KMS-11 (cell line): ENCODE measurements around the gene TARBP2.

Source experiments
- H2AFZ ChIP-seq: fragments of 200-600 bp; sonication (generic); 2 replicates; pipeline ENCODE4 v1.6.1; 2016; ENCODE audit warnings: antibody characterized with exemption, mixed run types, low read depth
- H3K27ac ChIP-seq: fragments of 200-600 bp; sonication (generic); 2 replicates; pipeline ENCODE4 v1.6.1; 2016; ENCODE audit warnings: mild to moderate bottlenecking, mixed run types
- H3K27me3 ChIP-seq: fragments of 200-600 bp; sonication (generic); 2 replicates; pipeline ENCODE4 v1.6.1; 2017; ENCODE audit warnings: mild to moderate bottlenecking, low read depth, mixed run types, moderate library complexity; ENCODE audit not compliant: insufficient read depth
- H3K36me3 ChIP-seq: fragments of 200-600 bp; sonication (generic); 2 replicates; pipeline ENCODE4 v1.6.1; 2017; ENCODE audit warnings: mild to moderate bottlenecking, mixed run types; ENCODE audit not compliant: insufficient read depth
- H3K4me1 ChIP-seq: fragments of 200-600 bp; sonication (generic); 2 replicates; pipeline ENCODE4 v1.6.1; 2016; ENCODE audit warnings: mild to moderate bottlenecking, low read depth, mixed run types; ENCODE audit not compliant: poor library complexity, severe bottlenecking
- H3K4me2 ChIP-seq: fragments of 200-600 bp; sonication (generic); 2 replicates; pipeline ENCODE4 v1.7.0; 2016; ENCODE audit warnings: mild to moderate bottlenecking, mixed run types
- H3K4me3 ChIP-seq: fragments of 200-600 bp; sonication (generic); IDR thresholded peaks from 2 replicates; pipeline ENCODE4 v1.6.1; 2017; ENCODE audit warnings: low read depth, low read length, mixed read lengths; ENCODE audit not compliant: insufficient read depth
- H3K79me2 ChIP-seq: fragments of 200-600 bp; sonication (generic); 2 replicates; pipeline ENCODE4 v1.6.1; 2016; ENCODE audit warnings: low read depth, mixed run types; ENCODE audit not compliant: insufficient read depth
- H3K9ac ChIP-seq: fragments of 200-600 bp; sonication (generic); 2 replicates; pipeline ENCODE4 v1.6.1; 2016; ENCODE audit warnings: mild to moderate bottlenecking, mixed run types
- H4K20me1 ChIP-seq: fragments of 200-600 bp; sonication (generic); 2 replicates; pipeline ENCODE4 v1.6.1; 2016; ENCODE audit warnings: mild to moderate bottlenecking, mixed run types; ENCODE audit not compliant: insufficient read depth
- CTCF ChIP-seq: fragments of 200-600 bp; sonication (generic); conservative IDR thresholded peaks from 2 replicates; pipeline ENCODE4 v1.6.1; 2017; ENCODE audit warnings: low read depth, mild to moderate bottlenecking, antibody characterized with exemption, low read length, moderate library complexity, mixed read lengths

TARBP2 gene

GRCh38 chr12:53486736-53487487 is 14.2 kb upstream of the TARBP2 start:
- H3K36me3 ChIP-seq, result peaks cover 6% of the 10 kb centered on the region; the same call in 1 of the 2 replicates
- H3K4me3 ChIP-seq, result no peak overlapping the region
- no peak overlapping the region for H2AFZ ChIP-seq
- no peak overlapping the region for H3K4me2 ChIP-seq
- no peaks in the 10 kb centered on the region for H3K79me2 ChIP-seq
- H3K9ac ChIP-seq, result no peak overlapping the region
- TF ChIP-seq CTCF, result no peak
- peaks cover 14% of the 10 kb centered on the region for H3K4me1 ChIP-seq
- H3K27me3 ChIP-seq, result no peaks in the 10 kb centered on the region
- H4K20me1 ChIP-seq, result no peaks in the 10 kb centered on the region
- no peak overlapping the region for H3K27ac ChIP-seq

GRCh38 chr12:53489242-53489864 is 11.7 kb upstream of the TARBP2 start:
- Histone ChIP-seq H3K4me3 (no peak overlapping the region), H3K79me2 (no peaks in the 10 kb centered on the region), H3K4me1 (peaks cover 28% of the 10 kb centered on the region), H3K27ac (no peak overlapping the region), H3K4me2 (no peak overlapping the region), H4K20me1 (no peaks in the 10 kb centered on the region), H3K36me3 (0 out of 2 replicates have a peak, but pooled peaks cover 3% of the 10 kb centered on the region), H3K27me3 (no peaks in the 10 kb centered on the region), H2AFZ (no peak overlapping the region), H3K9ac (no peak overlapping the region)
- no peak for TF ChIP-seq CTCF

GRCh38 chr12:53492188-53492587 is 8.9 kb upstream of the TARBP2 start:
- Histone ChIP-seq H4K20me1 (no peaks in the 10 kb centered on the region), H3K9ac (no peak overlapping the region), H2AFZ (no peak overlapping the region), H3K4me3 (peak overlapping the region; percentile 50), H3K27me3 (no peaks in the 10 kb centered on the region), H3K27ac (no peak overlapping the region), H3K4me1 (peaks cover 36% of the 10 kb centered on the region), H3K79me2 (no peaks in the 10 kb centered on the region), H3K4me2 (peak overlapping the region; percentile 98), H3K36me3 (no peaks in the 10 kb centered on the region)
- TF ChIP-seq CTCF, result no peak

- no peak; the same call in 1 of the 2 replicates for TF ChIP-seq CTCF
- peak overlapping the region; percentile 54 for H3K9ac ChIP-seq
- H2AFZ ChIP-seq, result peak overlapping the region; percentile 90
- no peaks in the 10 kb centered on the region for H3K79me2 ChIP-seq
- H3K4me3 ChIP-seq, result peak overlapping the region; percentile 64
- no peaks in the 10 kb centered on the region for H3K27me3 ChIP-seq
- H3K4me1 ChIP-seq, result peaks cover 40% of the 10 kb centered on the region
- H3K4me2 ChIP-seq, result peak overlapping the region; percentile 98
- H3K27ac ChIP-seq, result peak overlapping the region; percentile 50
- no peaks in the 10 kb centered on the region for H4K20me1 ChIP-seq
- H3K36me3 ChIP-seq, result no peaks in the 10 kb centered on the region
These were observed 8.1 kb upstream of the TARBP2 start for GRCh38 chr12:53492830-53493609.
